HepG2 (cell line): Measurements from ENCODE around the gene CHKA. TPM values are rescaled to one million over a fixed set of nuclear protein-coding genes. Genes with fewer than 3 reads are reported as not detected.

ENCODE experiments used
- ARNTL ChIP-seq: sonication (generic); formaldehyde crosslinking; IDR thresholded peaks from 2 replicates; pipeline ENCODE4 v1.4.0; 2020; ENCODE audit warnings: mild to moderate bottlenecking, missing genetic modification reagents
- ATF2 ChIP-seq: sonication (generic); formaldehyde crosslinking; IDR thresholded peaks from 2 replicates; pipeline ENCODE4 v1.4.0; 2020; ENCODE audit warnings: missing genetic modification reagents
- ELF1 ChIP-seq: sonication (generic); formaldehyde crosslinking; IDR thresholded peaks from 2 replicates; pipeline ENCODE4 v1.4.0; 2020; ENCODE audit warnings: missing genetic modification reagents
- ELF4 ChIP-seq: sonication (generic); formaldehyde crosslinking; IDR thresholded peaks from 2 replicates; pipeline ENCODE4 v1.5.0; 2020; ENCODE audit warnings: missing genetic modification reagents, mild to moderate bottlenecking, moderate library complexity, borderline replicate concordance
- HIC2 ChIP-seq: sonication (generic); formaldehyde crosslinking; IDR thresholded peaks from 2 replicates; pipeline ENCODE4 v1.9.0; 2022; ENCODE audit warnings: low read depth, missing genetic modification reagents
- KAT7 ChIP-seq: IDR thresholded peaks from 2 replicates; pipeline ENCODE4 v1.6.1; 2018; ENCODE audit warnings: borderline replicate concordance, missing compliant biosample characterization
- MAFF ChIP-seq: IDR thresholded peaks from 2 replicates; pipeline ENCODE4 v1.6.1; 2011; ENCODE audit warnings: low read depth, low read length, improper control_type of control experiment
- MIXL1 ChIP-seq: IDR thresholded peaks from 2 replicates; pipeline ENCODE4 v1.6.1; 2016
- NR2F2 ChIP-seq: IDR thresholded peaks from 2 replicates; pipeline ENCODE4 v1.6.1; 2012; ENCODE audit warnings: low read depth, inconsistent platforms, borderline replicate concordance
- PHF8 ChIP-seq: sonication (generic); formaldehyde crosslinking; IDR thresholded peaks from 2 replicates; pipeline ENCODE4 v1.5.0; 2020; ENCODE audit warnings: missing genetic modification reagents
- SPEN ChIP-seq: sonication (generic); formaldehyde crosslinking; IDR thresholded peaks from 2 replicates; pipeline ENCODE4 v1.5.1; 2020; ENCODE audit warnings: low read depth, mild to moderate bottlenecking, missing genetic modification reagents
- THAP11 ChIP-seq: IDR thresholded peaks from 2 replicates; pipeline ENCODE4 v1.6.1; 2016; ENCODE audit warnings: missing biosample characterization, missing genetic modification reagents
- TP53 ChIP-seq: sonication (generic); formaldehyde crosslinking; conservative IDR thresholded peaks from 2 replicates; pipeline ENCODE4 v1.4.0; 2020; ENCODE audit warnings: missing genetic modification reagents
- XRCC5 ChIP-seq: fragments of 200-400 bp; formaldehyde crosslinking; optimal IDR thresholded peaks from 2 replicates; pipeline ENCODE3; 2017; ENCODE audit warnings: mild to moderate bottlenecking, low read length
- ZBTB20 ChIP-seq: sonication (generic); formaldehyde crosslinking; IDR thresholded peaks from 2 replicates; pipeline ENCODE4 v1.8.1; 2023; ENCODE audit warnings: missing genetic modification reagents, low read depth, mild to moderate bottlenecking, borderline replicate concordance
- ZFP36L2 ChIP-seq: sonication (generic); formaldehyde crosslinking; IDR thresholded peaks from 2 replicates; pipeline ENCODE4 v1.4.0; 2020; ENCODE audit warnings: missing genetic modification reagents
- ZFX ChIP-seq: sonication (generic); formaldehyde crosslinking; IDR thresholded peaks from 2 replicates; pipeline ENCODE4 v1.4.0; 2020; ENCODE audit warnings: mild to moderate bottlenecking, low read depth, missing genetic modification reagents, moderate library complexity
- ZMYM2 ChIP-seq: sonication (generic); formaldehyde crosslinking; IDR thresholded peaks from 2 replicates; pipeline ENCODE4 v1.8.0; 2022; ENCODE audit warnings: mild to moderate bottlenecking, missing genetic modification reagents
- ZNF138 ChIP-seq: sonication (generic); formaldehyde crosslinking; IDR thresholded peaks from 2 replicates; pipeline ENCODE4 v1.5.0; 2020; ENCODE audit warnings: mild to moderate bottlenecking, low read depth, missing genetic modification reagents
- ZNF143 ChIP-seq: sonication (generic); formaldehyde crosslinking; IDR thresholded peaks from 2 replicates; pipeline ENCODE4 v1.4.0; 2020; ENCODE audit warnings: missing genetic modification reagents
- ZNF24 ChIP-seq: fragments of 450-650 bp; IDR thresholded peaks from 2 replicates; pipeline ENCODE4 v1.6.1; 2017; ENCODE audit warnings: antibody characterized with exemption, mild to moderate bottlenecking
- ZNF264 ChIP-seq: sonication (generic); formaldehyde crosslinking; IDR thresholded peaks from 2 replicates; pipeline ENCODE4 v1.4.0; 2020; ENCODE audit warnings: missing genetic modification reagents
- ZNF382 ChIP-seq: sonication (generic); formaldehyde crosslinking; IDR thresholded peaks from 2 replicates; pipeline ENCODE4 v1.5.0; 2020; ENCODE audit warnings: missing genetic modification reagents, mild to moderate bottlenecking, borderline replicate concordance
- ZNF530 ChIP-seq: sonication (generic); formaldehyde crosslinking; IDR thresholded peaks from 2 replicates; pipeline ENCODE4 v1.5.0; 2020; ENCODE audit warnings: low read depth, mild to moderate bottlenecking, missing genetic modification reagents
- ZNF768 ChIP-seq: sonication (generic); formaldehyde crosslinking; IDR thresholded peaks from 2 replicates; pipeline ENCODE4 v1.4.0; 2020; ENCODE audit warnings: missing genetic modification reagents
- ZNF777 ChIP-seq: sonication (generic); formaldehyde crosslinking; IDR thresholded peaks from 2 replicates; pipeline ENCODE4 v1.4.0; 2020; ENCODE audit warnings: missing genetic modification reagents
- polyA plus RNA-seq, 8 experiments: library from polyadenylated mRNA; depleted of rRNA in 3 of 8; stranded (reverse) in 7 of 8; unstranded in 1 of 8; fragments of >200 nt; fragmentation: Illumina TruSeq in 4 of 8; extraction: Trizol in 4 of 8; gene quantifications; 2 replicates each; pipeline versions ENCODE4 v1.2.1 to v1.2.3, GENCODE V29; 2011 to 2016; ENCODE audit warnings: low read depth in 4 of 8, missing spikeins in 1 of 8, mixed read lengths in 1 of 8; ENCODE audit not compliant: insufficient read depth in 1 of 8
- total RNA-seq, 5 experiments: library from RNA; depleted of rRNA; stranded (reverse); fragments of >200 nt; fragmentation: Illumina TruSeq; extraction: Trizol; gene quantifications; 2 replicates each; pipeline ENCODE4 v1.2.3, GENCODE V29; 2016; ENCODE audit warnings: low read depth in 1 of 5
- TF ChIP-seq, protein P1 (sequence below): IDR thresholded peaks from 2 replicates; pipeline ENCODE4 v1.6.1; 2016; ENCODE audit warnings: missing genetic modification reagents, missing compliant biosample characterization
- TF ChIP-seq, protein P2 (sequence below): sonication (generic); formaldehyde crosslinking; IDR thresholded peaks from 2 replicates; pipeline ENCODE4 v1.8.1; 2023; ENCODE audit warnings: missing genetic modification reagents, inconsistent platforms, borderline replicate concordance

CHKA gene
- total and polyA plus RNA-seq, 2 of the 13 experiments (the other 11 are each of a cell fraction or from before 2014, with no cell fraction given): 71.6 to 92.7 TPM

GRCh38 chr11:68106165-68106940 is 14.8 kb downstream of the CHKA start (continued):
- TF ChIP-seq PHF8: no peak
- no peak for TF ChIP-seq ZNF768 (CRISPR knock-in tag)
- no peak for TF ChIP-seq ZBTB20 (CRISPR knock-in tag)
- TF ChIP-seq ZNF138 (CRISPR knock-in tag): 0 out of 2 replicates have a peak, but pooled peaks have one; percentile 28
- TF ChIP-seq ATF2: peak; percentile 26; the same call in 1 of the 2 replicates
- no peak for TF ChIP-seq ZMYM2
- TF ChIP-seq ELF1: 0 out of 2 replicates have a peak, but pooled peaks have one; percentile 9
- TF ChIP-seq ZNF530: no peak
- no peak for TF ChIP-seq ZNF143
- TF ChIP-seq ZFX (CRISPR knock-in tag): peak; percentile 29; the same call in 1 of the 2 replicates
- TF ChIP-seq ARNTL: no peak
- no peak for TF ChIP-seq ZNF777 (CRISPR knock-in tag)
- no peak for TF ChIP-seq ELF4
- 0 out of 2 replicates have a peak, but pooled peaks have one; percentile 19 for TF ChIP-seq THAP11 (CRISPR knock-in tag)
- TF ChIP-seq ZFP36L2: no peak
- TF ChIP-seq HIC2 (CRISPR knock-in tag): peak; percentile 65; the same call in 1 of the 2 replicates
- TF ChIP-seq ZNF382 (CRISPR knock-in tag): no peak
- no peak for TF ChIP-seq ZNF264 (CRISPR knock-in tag)
- TF ChIP-seq NR2F2: 0 out of 2 replicates have a peak, but pooled peaks have one; percentile 15
- TF ChIP-seq MIXL1 (CRISPR knock-in tag): 0 out of 2 replicates have a peak, but pooled peaks have one; percentile 23
- no peak for TF ChIP-seq TP53 (CRISPR knock-in tag)
- TF ChIP-seq XRCC5: no peak
- peak; percentile 25; the same call in 1 of the 2 replicates for TF ChIP-seq MAFF
- no peak for TF ChIP-seq SPEN (CRISPR knock-in tag)
- TF ChIP-seq ZNF24: no peak
- TF ChIP-seq, protein P1, sequence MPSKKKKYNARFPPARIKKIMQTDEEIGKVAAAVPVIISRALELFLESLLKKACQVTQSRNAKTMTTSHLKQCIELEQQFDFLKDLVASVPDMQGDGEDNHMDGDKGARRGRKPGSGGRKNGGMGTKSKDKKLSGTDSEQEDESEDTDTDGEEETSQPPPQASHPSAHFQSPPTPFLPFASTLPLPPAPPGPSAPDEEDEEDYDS: no peak
- TF ChIP-seq KAT7 (CRISPR knock-in tag): no peak
- TF ChIP-seq, protein P2, sequence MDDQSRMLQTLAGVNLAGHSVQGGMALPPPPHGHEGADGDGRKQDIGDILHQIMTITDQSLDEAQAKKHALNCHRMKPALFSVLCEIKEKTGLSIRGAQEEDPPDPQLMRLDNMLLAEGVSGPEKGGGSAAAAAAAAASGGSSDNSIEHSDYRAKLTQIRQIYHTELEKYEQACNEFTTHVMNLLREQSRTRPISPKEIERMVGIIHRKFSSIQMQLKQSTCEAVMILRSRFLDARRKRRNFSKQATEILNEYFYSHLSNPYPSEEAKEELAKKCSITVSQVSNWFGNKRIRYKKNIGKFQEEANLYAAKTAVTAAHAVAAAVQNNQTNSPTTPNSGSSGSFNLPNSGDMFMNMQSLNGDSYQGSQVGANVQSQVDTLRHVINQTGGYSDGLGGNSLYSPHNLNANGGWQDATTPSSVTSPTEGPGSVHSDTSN: no peak
